ENCODE results near the gene LMBRD1.
A peak's percentile ranks its signal among the peaks of the same experiment; 100 is the strongest.
"Not testable (repeated sequence)": the region's sequence is repeated elsewhere in the genome, so short reads cannot be mapped to it uniquely, and the experiment has no call there.

The LMBRD1 gene

GRCh38 chr6:69796642-69797390 is at the start of gene LMBRD1:
Gene LMBRD1, minus strand, starts transcription at chr6:69797010. Its CDS starts 129 bp downstream, at chr6:69796881.
- peak; percentile 99 for DNase-seq (ENCODE audit: low spot score)

GRCh38 chr6:69846312-69846711 is 49.5 kb upstream of the LMBRD1 start:
- no peak for DNase-seq (ENCODE audit: low spot score)

GRCh38 chr6:69843189-69843588 is 46.4 kb upstream of the LMBRD1 start:
- no peak for DNase-seq (ENCODE audit: low spot score)

GRCh38 chr6:69841862-69842261 is 45.1 kb upstream of the LMBRD1 start:
- no peak for DNase-seq (ENCODE audit: low spot score)

- peak; percentile 72 for DNase-seq (ENCODE audit: low spot score)
These were observed 38.8 kb upstream of the LMBRD1 start for GRCh38 chr6:69835414-69836179.

GRCh38 chr6:69832558-69832957 is 35.7 kb upstream of the LMBRD1 start:
- no peak for DNase-seq (ENCODE audit: low spot score)

- DNase-seq (ENCODE audit: low spot score), result no peak
These were observed 30.6 kb upstream of the LMBRD1 start for GRCh38 chr6:69827276-69827893.

- DNase-seq (ENCODE audit: low spot score), result no peak
These were observed 29.1 kb upstream of the LMBRD1 start for GRCh38 chr6:69825904-69826303.

- not testable (repeated sequence) for DNase-seq (ENCODE audit: low spot score)
These were observed 27.5 kb upstream of the LMBRD1 start for GRCh38 chr6:69824355-69824754.

- DNase-seq (ENCODE audit: low spot score), result peak; percentile 60
These were observed 23.6 kb upstream of the LMBRD1 start for GRCh38 chr6:69820438-69820837.

- DNase-seq (ENCODE audit: low spot score), result no peak
These were observed 23.2 kb upstream of the LMBRD1 start for GRCh38 chr6:69820018-69820417.

- no peak for DNase-seq (ENCODE audit: low spot score)
These were observed 22.3 kb upstream of the LMBRD1 start for GRCh38 chr6:69819138-69819537.

GRCh38 chr6:69818223-69818930 is 21.6 kb upstream of the LMBRD1 start:
- no peak for DNase-seq (ENCODE audit: low spot score)

- DNase-seq (ENCODE audit: low spot score), result no peak
These were observed 20.5 kb upstream of the LMBRD1 start for GRCh38 chr6:69817358-69817757.

GRCh38 chr6:69816569-69816968 is 19.8 kb upstream of the LMBRD1 start:
- DNase-seq (ENCODE audit: low spot score), result peak; percentile 42

GRCh38 chr6:69816026-69816425 is 19.2 kb upstream of the LMBRD1 start:
- DNase-seq (ENCODE audit: low spot score), result no peak

- peak; percentile 29 for DNase-seq (ENCODE audit: low spot score)
These were observed 16.7 kb upstream of the LMBRD1 start for GRCh38 chr6:69813508-69813907.

GRCh38 chr6:69812746-69813427 is 16.1 kb upstream of the LMBRD1 start:
- no peak for DNase-seq (ENCODE audit: low spot score)

GRCh38 chr6:69802995-69803394 is 6.2 kb upstream of the LMBRD1 start:
- no peak for DNase-seq (ENCODE audit: low spot score)

- DNase-seq (ENCODE audit: low spot score), result no peak
These were observed 4.9 kb upstream of the LMBRD1 start for GRCh38 chr6:69801711-69802110.

- no peak for DNase-seq (ENCODE audit: low spot score)
These were observed 4.4 kb upstream of the LMBRD1 start for GRCh38 chr6:69801225-69801624.

GRCh38 chr6:69798796-69799195 is 2.0 kb upstream of the LMBRD1 start:
- DNase-seq (ENCODE audit: low spot score), result not testable (repeated sequence)

Measured in Ammon's horn (tissue), 1 donor.